Prostate gland (tissue), 2 donors: ENCODE data around the gene TMEM271.

Experiments used
- CTCF ChIP-seq, 4 experiments: fragments of 200-600 bp in 2 of 4; fragments of 450-650 bp in 2 of 4; sonication (generic) in 2 of 4; IDR thresholded peaks; 1 replicate in 3 of 4; 2 replicates in 1 of 4; pipeline ENCODE4 v1.5.1; 2016 to 2019; ENCODE audit warnings: antibody characterized with exemption in 4 of 4, mild to moderate bottlenecking in 2 of 4, moderate library complexity in 2 of 4
- POLR2A ChIP-seq: fragments of 450-650 bp; IDR thresholded peaks from one replicate; pipeline ENCODE4 v1.6.1; 2016; ENCODE audit warnings: antibody characterized with exemption, mild to moderate bottlenecking
- POLR2AphosphoS5 ChIP-seq: sonication (generic); formaldehyde crosslinking; IDR thresholded peaks from one replicate; pipeline ENCODE4 v1.6.1; 2017; ENCODE audit warnings: antibody characterized with exemption

DNA sequence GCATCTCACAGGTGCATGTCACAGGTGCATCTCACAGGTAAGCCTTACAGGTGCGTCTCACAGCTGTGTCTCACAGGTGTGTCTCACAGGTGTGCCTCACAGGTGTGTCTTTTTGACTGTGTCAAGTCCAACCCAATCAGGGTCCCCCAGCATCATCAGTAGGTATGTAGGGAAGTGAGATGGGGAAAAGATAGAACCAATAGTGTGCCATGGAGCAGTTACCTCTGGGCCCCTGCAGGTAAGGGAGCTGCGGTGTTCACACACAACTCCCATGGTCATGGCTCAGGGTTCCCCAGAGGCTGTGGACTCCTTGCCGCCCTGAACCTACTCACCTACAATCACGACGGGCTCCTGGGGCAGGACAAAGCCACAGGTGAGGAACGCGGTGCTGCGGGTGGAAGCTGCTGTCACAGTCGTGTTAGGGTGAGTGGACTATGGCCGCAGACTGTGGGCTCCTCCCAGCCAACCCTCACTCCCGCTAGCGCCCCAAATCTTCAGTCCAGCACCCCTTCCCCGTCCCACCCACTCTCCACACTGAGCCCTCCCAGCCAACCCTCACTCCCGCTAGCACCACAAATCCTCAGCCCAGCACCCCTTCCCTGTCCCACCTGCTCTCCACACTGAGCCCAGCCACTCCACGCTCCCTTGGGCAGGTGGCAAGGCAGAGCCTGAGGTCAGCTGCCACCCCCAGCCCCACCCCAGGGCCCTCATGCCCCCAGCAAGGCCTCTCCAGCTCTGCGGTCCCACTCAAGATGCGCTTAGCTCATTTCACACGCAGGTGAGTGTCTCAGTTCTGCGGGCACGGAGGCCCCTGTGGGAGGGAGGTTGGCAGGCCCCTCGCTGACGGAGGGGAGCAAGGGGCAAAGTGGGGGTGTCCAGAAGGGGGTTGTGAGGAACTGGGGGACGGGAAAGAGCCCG, 47.2 kb upstream of the TMEM271 start:
- TF ChIP-seq POLR2A (no peak), CTCF (IDR thresholded peaks at IDR 0.05) (no peak), POLR2AphosphoS5 (no peak)
